Colonic mucosa (tissue), 4 donors: ENCODE data around the gene GRAMD1C. TPM values are rescaled to one million over a fixed set of nuclear protein-coding genes. Genes with fewer than 3 reads are reported as not detected.

Experiments used
- DNase-seq: peaks from one replicate; pipeline ENCODE4 v3.0.0-alpha.2; 2020
- H3K27ac ChIP-seq: fragments of 200-600 bp; one replicate; pipeline ENCODE4 v1.8.0; 2021
- H3K27me3 ChIP-seq: fragments of 200-600 bp; one replicate; pipeline ENCODE4 v1.8.0; 2021
- H3K36me3 ChIP-seq: fragments of 200-600 bp; one replicate; pipeline ENCODE4 v1.8.0; 2021
- H3K4me1 ChIP-seq: fragments of 200-600 bp; one replicate; pipeline ENCODE4 v1.8.0; 2021; ENCODE audit warnings: mild to moderate bottlenecking
- H3K4me3 ChIP-seq: fragments of 200-600 bp; one replicate; pipeline ENCODE4 v1.8.0; 2021
- H3K9ac ChIP-seq, 2 donors: one replicate each; pipeline ENCODE4 v1.7.0; 2013; ENCODE audit warnings: control low read depth in 2 of 2, low read depth in 2 of 2, low read length in 2 of 2
- H3K9me3 ChIP-seq: fragments of 200-600 bp; one replicate; pipeline ENCODE4 v1.8.0; 2021
- CTCF ChIP-seq: fragments of 200-600 bp; IDR thresholded peaks from one replicate; pipeline ENCODE4 v1.8.0; 2022; ENCODE audit warnings: antibody characterized with exemption, mild to moderate bottlenecking
- intact Hi-C: fragments of 100-400 bp; cut with DNase I; formaldehyde crosslinking; loops from one replicate; pipeline ENCODE4 v1.14.1; 2022
- total RNA-seq, 2 donors: library from RNA; stranded (reverse); fragmentation: NEBNext Ultra II Directional in 1 of 2; extraction: Animal tissue kit (Norgen Biotek cat#: 25700) in 1 of 2; gene quantifications; one replicate each; pipeline ENCODE4 v1.2.1, GENCODE V29; 2021
- donor health status: healthy.
- donor health status: DM: no; HTN: no; CAD: no.
- donor health status: DM: no; HTN: no; CAD: no.

GRAMD1C gene
- total RNA-seq, 2 donors from 2014 or later = 4.1 to 10.2 TPM

- DNase-seq = no peak
- Histone ChIP-seq H3K36me3 (no peaks in the 10 kb centered on the region), H3K27me3 (no peaks in the 10 kb centered on the region), H3K4me1 (no peaks in the 10 kb centered on the region), H3K27ac (no peak overlapping the region), H3K4me3 (no peak overlapping the region), H3K9me3 (no peaks in the 10 kb centered on the region), H3K9ac (no peak overlapping the region)
- TF ChIP-seq CTCF = no peak
- intact Hi-C loops = loop anchor here (2.0 to 10.0 kb wide), 2 partner anchors 74 to 180 kb away; no protein-coding TSS in a partner anchor
These were observed 76.1 kb downstream of the GRAMD1C start for GRCh38 chr3:113914646-113915045.

GRCh38 chr3:113927556-113927955 lies 89.0 kb downstream of the GRAMD1C start:
- no peaks in the 10 kb centered on the region for H3K36me3 ChIP-seq
- H3K27ac ChIP-seq = no peak overlapping the region
- DNase-seq = no peak
- no peaks in the 10 kb centered on the region for H3K9me3 ChIP-seq
- H3K27me3 ChIP-seq = no peaks in the 10 kb centered on the region
- H3K9ac ChIP-seq = no peak overlapping the region
- H3K4me3 ChIP-seq = no peak overlapping the region
- no peak for TF ChIP-seq CTCF
- intact Hi-C loops = no loop called here
- H3K4me1 ChIP-seq = no peaks in the 10 kb centered on the region

DNA sequence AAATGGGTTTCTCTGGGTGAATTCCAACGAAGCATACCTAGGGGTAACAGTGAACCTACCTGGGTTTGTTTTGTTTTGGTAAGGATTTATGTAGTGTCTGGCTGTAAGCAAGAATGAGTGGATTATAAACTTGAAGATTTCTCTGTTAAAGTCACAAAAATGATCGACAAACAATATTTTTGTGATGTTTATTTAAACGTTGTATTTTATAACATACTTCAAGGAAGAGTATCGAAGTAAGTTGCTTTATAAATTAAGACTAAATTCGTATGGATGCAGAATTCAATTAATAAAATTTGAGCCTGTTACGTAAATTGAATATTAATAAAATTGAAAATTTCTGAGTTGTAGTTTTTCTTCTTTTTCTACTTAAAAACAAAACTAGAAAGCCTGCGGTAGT lies 108.2 kb downstream of the GRAMD1C start:
- TF ChIP-seq CTCF = no peak
- intact Hi-C loops = loop anchor here (10.0 kb wide), 1 partner anchor 108 kb away; the partner anchor contains the start of genes CCDC191 and QTRT2
- Histone ChIP-seq H3K9me3 (no peaks in the 10 kb centered on the region), H3K4me3 (peak overlapping the region; percentile 93), H3K27me3 (no peaks in the 10 kb centered on the region), H3K9ac (peak overlapping the region in 1 of 2 donors; percentile 73), H3K36me3 (no peaks in the 10 kb centered on the region), H3K4me1 (no peaks in the 10 kb centered on the region), H3K27ac (peak overlapping the region; percentile 59)
- DNase-seq = no peak

DNA sequence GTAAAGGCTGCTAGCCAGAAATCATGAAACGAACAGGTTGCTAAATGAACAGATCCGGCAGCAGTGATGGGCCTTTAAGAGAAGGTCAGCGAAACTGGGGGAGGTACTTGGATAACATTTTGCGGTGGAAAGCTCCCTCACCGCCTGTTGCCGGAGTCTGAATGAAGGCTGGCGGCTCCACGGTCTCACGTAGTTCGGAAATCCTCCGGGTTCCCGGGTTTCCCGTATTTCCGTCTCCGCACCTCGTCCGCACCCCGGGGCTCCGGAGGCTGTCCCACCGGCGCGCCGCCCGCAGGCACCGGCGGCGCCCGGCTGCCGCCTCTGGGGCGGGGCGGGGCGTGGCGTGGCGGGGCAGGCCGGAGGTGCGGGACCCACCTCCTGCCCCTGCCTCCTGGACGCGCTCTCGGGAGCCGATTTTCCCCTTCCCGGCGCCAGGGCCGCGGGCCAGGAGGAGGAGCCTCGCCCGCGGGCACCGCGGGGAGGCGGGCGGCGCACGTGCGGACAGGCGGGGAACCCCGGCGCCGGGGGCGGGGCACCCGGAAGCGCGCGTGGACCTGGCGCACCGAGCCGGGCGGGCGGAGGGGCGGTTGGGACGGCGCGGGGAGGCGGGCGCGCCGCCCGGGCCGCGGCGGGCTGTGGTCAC lies 108.9 kb downstream of the GRAMD1C start, which contains the start of gene ZDHHC23:
ZDHHC23 (plus strand) TSS at position 642 of the 643 bp plus-strand sequence. CDS start 790 bp downstream, outside the sequence.
- DNase-seq = peak; percentile 89
- H3K4me1 ChIP-seq = no peaks in the 10 kb centered on the region
- no peak for TF ChIP-seq CTCF
- H3K9ac ChIP-seq = peak within 1 kb of the TSS; percentile 64 to 73
- H3K4me3 ChIP-seq = peak within 1 kb of the TSS; percentile 93
- H3K36me3 ChIP-seq = no peaks in the 10 kb centered on the region
- intact Hi-C loops = loop anchor here (10.0 kb wide), 1 partner anchor 107 kb away; the partner anchor contains the start of genes CCDC191 and QTRT2
- no peaks in the 10 kb centered on the region for H3K27me3 ChIP-seq
- no peaks in the 10 kb centered on the region for H3K9me3 ChIP-seq
- peak within 1 kb of the TSS; percentile 79 for H3K27ac ChIP-seq

DNA sequence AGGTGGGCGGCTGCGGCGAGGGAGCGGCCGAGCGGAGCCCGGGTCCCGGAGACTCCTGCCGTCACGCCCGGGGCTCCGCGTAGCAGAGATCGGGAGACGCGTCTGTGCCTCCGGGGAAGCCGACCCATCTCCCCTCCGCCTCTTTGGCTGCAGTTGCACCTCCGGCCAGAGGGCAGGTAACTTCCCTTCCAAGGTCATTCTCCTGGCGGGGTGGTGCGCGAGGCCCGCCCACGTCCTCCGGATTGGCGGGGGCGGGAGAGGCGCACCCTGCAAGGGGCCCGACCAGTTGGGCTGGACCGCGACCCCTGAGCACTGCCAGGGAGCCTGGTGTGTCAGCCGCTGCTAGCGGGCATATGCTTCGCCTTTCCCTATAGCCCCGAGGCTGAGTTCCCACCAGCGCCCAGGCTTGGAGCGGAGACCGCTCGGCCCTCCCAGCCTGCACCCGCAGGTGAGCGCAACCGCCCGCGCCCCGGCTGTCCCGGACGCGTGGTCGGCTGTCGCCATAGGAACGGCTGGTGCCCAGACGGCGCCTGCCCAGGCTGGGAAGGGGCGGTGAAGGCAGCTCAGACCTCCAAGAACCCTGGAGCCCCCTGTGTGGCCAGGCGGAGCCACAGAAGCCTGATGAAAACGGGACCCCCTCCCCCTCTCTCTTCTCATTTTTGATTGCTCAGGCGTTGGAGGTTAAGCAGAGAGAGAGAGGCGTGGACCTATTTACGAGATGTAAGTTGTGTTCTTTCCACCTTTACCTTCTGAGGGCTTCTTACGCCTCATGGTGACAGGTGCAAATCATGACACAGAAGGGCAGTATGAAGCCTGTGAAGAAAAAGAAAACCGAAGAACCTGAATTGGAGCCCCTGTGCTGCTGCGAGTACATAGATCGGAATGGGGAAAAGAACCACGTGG lies 109.7 kb downstream of the GRAMD1C start:
- peak; percentile 68 for DNase-seq
- peak overlapping the region; percentile 93 for H3K4me3 ChIP-seq
- H3K9ac ChIP-seq = peak overlapping the region; percentile 62 to 64
- intact Hi-C loops = loop anchor here (10.0 kb wide), 1 partner anchor 107 kb away; the partner anchor contains the start of genes CCDC191 and QTRT2
- H3K36me3 ChIP-seq = no peaks in the 10 kb centered on the region
- no peaks in the 10 kb centered on the region for H3K27me3 ChIP-seq
- no peaks in the 10 kb centered on the region for H3K9me3 ChIP-seq
- TF ChIP-seq CTCF = no peak
- peak overlapping the region; percentile 79 for H3K27ac ChIP-seq
- no peaks in the 10 kb centered on the region for H3K4me1 ChIP-seq
